ENCODE results near the gene STAT3.

STAT3 gene

DNA sequence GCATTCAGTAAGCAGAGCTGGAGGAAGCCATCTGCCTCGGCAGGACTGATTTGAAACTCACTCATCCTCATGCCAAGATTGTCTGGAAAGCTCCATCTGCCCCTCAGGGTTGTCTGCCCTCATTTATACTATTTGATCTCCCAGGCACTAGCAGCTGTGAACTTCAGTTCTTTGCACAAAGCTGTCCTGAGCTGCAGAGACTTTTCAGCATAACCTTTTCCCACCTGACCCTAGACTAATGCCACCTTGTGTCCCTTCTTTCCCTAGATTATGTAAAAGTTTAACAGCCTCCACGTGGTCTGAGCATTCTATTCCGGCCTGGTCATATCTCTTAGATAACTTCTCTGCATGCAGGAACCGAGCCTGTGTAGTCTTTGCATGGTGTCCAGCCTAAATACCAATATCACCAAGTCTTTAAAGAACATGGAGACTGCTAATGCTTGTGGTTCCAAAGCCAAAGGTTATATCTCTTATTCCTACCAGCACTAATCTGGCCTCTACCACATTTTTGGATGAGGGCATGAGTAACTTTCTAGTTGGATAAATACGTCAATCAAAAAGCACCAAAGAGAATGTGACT, 70.9 kb downstream of the STAT3 start:
- H3F3A ChIP-seq (ENCODE audit: insufficient read depth): no peaks in the 10 kb centered on the region
- no peaks in the 10 kb centered on the region for H4K20me1 ChIP-seq (ENCODE audit: low read depth, low read length)
- H3K9me2 ChIP-seq (replicated peaks; ENCODE audit: insufficient read depth, low read length): no peaks in the 10 kb centered on the region
- TF ChIP-seq EZH2phosphoT487 (conservative IDR thresholded peaks at IDR 0.05; ENCODE audit: low read length): no peak
- TF ChIP-seq, protein P1, sequence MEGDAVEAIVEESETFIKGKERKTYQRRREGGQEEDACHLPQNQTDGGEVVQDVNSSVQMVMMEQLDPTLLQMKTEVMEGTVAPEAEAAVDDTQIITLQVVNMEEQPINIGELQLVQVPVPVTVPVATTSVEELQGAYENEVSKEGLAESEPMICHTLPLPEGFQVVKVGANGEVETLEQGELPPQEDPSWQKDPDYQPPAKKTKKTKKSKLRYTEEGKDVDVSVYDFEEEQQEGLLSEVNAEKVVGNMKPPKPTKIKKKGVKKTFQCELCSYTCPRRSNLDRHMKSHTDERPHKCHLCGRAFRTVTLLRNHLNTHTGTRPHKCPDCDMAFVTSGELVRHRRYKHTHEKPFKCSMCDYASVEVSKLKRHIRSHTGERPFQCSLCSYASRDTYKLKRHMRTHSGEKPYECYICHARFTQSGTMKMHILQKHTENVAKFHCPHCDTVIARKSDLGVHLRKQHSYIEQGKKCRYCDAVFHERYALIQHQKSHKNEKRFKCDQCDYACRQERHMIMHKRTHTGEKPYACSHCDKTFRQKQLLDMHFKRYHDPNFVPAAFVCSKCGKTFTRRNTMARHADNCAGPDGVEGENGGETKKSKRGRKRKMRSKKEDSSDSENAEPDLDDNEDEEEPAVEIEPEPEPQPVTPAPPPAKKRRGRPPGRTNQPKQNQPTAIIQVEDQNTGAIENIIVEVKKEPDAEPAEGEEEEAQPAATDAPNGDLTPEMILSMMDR (IDR thresholded peaks at IDR 0.05; ENCODE audit: insufficient read depth, low read length, poor library complexity, severe bottlenecking): no peak
- no peak overlapping the region for H3K4me3 ChIP-seq (ENCODE audit: insufficient read depth, low read length, poor library complexity, severe bottlenecking)
- no peaks in the 10 kb centered on the region for H3K9me3 ChIP-seq (ENCODE audit: insufficient read depth, low read length)
- no peak overlapping the region for H3K4me2 ChIP-seq (ENCODE audit: low read depth, low read length, poor library complexity, severe bottlenecking)
- H3K36me3 ChIP-seq (ENCODE audit: low read length): no peaks in the 10 kb centered on the region
- H3K9ac ChIP-seq (ENCODE audit: low read length): no peak overlapping the region
- no peaks in the 10 kb centered on the region for H3K27me3 ChIP-seq (ENCODE audit: low read length)
- no peaks in the 10 kb centered on the region for H3K79me2 ChIP-seq (ENCODE audit: insufficient read depth, low read length)
- no peak overlapping the region for H2AFZ ChIP-seq (ENCODE audit: low read depth, low read length, severe bottlenecking)
- no peak overlapping the region for H3K27ac ChIP-seq (ENCODE audit: low read depth, low read length)

DNA sequence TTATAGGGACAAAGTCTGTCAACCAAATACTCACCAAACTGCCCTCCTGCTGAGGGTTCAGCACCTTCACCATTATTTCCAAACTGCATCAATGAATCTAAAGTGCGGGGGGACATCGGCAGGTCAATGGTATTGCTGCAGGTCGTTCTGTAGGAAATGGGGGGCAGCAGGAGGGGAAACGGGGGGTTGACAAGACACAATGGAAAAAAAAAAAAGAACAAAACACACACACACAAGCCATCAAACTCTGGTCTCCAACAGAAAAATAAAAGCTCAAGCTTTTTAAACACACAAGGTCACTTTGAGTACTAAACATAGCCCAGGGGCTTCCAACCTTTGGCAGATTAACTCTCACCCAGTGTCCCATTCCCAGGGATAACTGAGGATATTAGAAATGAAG, 71.5 kb downstream of the STAT3 start:
- H3K4me2 ChIP-seq (ENCODE audit: low read depth, low read length, poor library complexity, severe bottlenecking): no peak overlapping the region
- no peak overlapping the region for H2AFZ ChIP-seq (ENCODE audit: low read depth, low read length, severe bottlenecking)
- TF ChIP-seq EZH2phosphoT487 (conservative IDR thresholded peaks at IDR 0.05; ENCODE audit: low read length): no peak
- TF ChIP-seq, protein P1 (IDR thresholded peaks at IDR 0.05; ENCODE audit: insufficient read depth, low read length, poor library complexity, severe bottlenecking): no peak
- H3K9me3 ChIP-seq (ENCODE audit: insufficient read depth, low read length): no peaks in the 10 kb centered on the region
- no peaks in the 10 kb centered on the region for H3F3A ChIP-seq (ENCODE audit: insufficient read depth)
- H3K79me2 ChIP-seq (ENCODE audit: insufficient read depth, low read length): no peaks in the 10 kb centered on the region
- no peaks in the 10 kb centered on the region for H3K9me2 ChIP-seq (replicated peaks; ENCODE audit: insufficient read depth, low read length)
- H3K27me3 ChIP-seq (ENCODE audit: low read length): no peaks in the 10 kb centered on the region
- no peak overlapping the region for H3K4me3 ChIP-seq (ENCODE audit: insufficient read depth, low read length, poor library complexity, severe bottlenecking)
- H3K27ac ChIP-seq (ENCODE audit: low read depth, low read length): no peak overlapping the region
- no peaks in the 10 kb centered on the region for H3K36me3 ChIP-seq (ENCODE audit: low read length)
- H4K20me1 ChIP-seq (ENCODE audit: low read depth, low read length): no peaks in the 10 kb centered on the region
- H3K9ac ChIP-seq (ENCODE audit: low read length): no peak overlapping the region

DNA sequence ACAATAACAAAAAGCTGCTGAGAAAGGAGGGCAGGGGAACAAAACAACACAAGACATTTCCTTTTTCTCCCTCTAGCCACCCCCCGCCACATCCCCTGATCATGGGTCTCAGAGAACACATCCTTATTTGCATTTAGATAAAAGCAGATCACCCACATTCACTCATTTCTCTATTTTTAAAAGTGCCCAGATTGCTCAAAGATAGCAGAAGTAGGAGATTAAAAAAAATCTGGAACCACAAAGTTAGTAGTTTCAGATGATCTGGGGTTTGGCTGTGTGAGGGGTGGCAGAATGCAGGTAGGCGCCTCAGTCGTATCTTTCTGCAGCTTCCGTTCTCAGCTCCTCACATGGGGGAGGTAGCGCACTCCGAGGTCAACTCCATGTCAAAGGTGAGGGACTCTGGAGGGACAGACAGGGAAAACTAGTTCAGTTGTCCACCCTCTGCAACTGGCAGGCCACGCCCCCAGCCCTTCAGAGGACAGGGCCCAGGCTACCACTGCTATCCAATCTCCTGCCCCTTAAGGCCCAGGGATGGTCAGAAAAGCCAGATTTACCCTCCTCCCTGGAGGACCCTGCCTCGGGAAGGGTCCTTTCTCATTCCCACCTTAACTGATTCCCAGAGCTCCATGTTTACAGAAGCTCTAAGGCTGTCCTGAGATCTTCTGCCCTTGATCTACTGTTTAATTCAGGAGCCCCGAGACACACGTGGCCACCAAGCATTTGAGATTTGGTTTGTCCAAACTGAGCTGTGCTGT, 72.7 kb downstream of the STAT3 start:
- TF ChIP-seq EZH2phosphoT487 (conservative IDR thresholded peaks at IDR 0.05; ENCODE audit: low read length): no peak
- TF ChIP-seq, protein P1 (IDR thresholded peaks at IDR 0.05; ENCODE audit: insufficient read depth, low read length, poor library complexity, severe bottlenecking): no peak
- Histone ChIP-seq H3K79me2 (ENCODE audit: insufficient read depth, low read length) (no peaks in the 10 kb centered on the region), H3K36me3 (ENCODE audit: low read length) (no peaks in the 10 kb centered on the region), H3K9me2 (replicated peaks; ENCODE audit: insufficient read depth, low read length) (no peaks in the 10 kb centered on the region), H3K9me3 (ENCODE audit: insufficient read depth, low read length) (no peaks in the 10 kb centered on the region), H4K20me1 (ENCODE audit: low read depth, low read length) (no peaks in the 10 kb centered on the region), H3K4me2 (ENCODE audit: low read depth, low read length, poor library complexity, severe bottlenecking) (no peak overlapping the region), H3F3A (ENCODE audit: insufficient read depth) (no peaks in the 10 kb centered on the region), H3K4me3 (ENCODE audit: insufficient read depth, low read length, poor library complexity, severe bottlenecking) (no peak overlapping the region), H3K27ac (ENCODE audit: low read depth, low read length) (0 out of 2 replicates have a peak overlapping the region, but pooled peaks have one; percentile 3), H2AFZ (ENCODE audit: low read depth, low read length, severe bottlenecking) (no peak overlapping the region), H3K27me3 (ENCODE audit: low read length) (no peaks in the 10 kb centered on the region), H3K9ac (ENCODE audit: low read length) (no peak overlapping the region)

Measured in SU-DHL-6 (cell line).